ENCODE results near the gene IGFBP6.

The IGFBP6 gene

GRCh38 chr12:53059434-53060063 lies 37.9 kb upstream of the IGFBP6 start:
- POLR2A ChIA-PET, result no interaction called here
- CTCF ChIA-PET, result interaction anchor here (1.1 to 14.8 kb wide), 3 partner anchors 10 to 39 kb away, joined by 3 to 264 read pairs (median 3); partner anchors contain the start of gene TNS2
- DNase-seq (ENCODE audit: extremely low spot score), result no peak
- TF ChIP-seq CTCF (IDR thresholded peaks at IDR 0.05; ENCODE audit: control extremely low read depth, extremely low read depth, low read depth, missing control alignments), result no peak

- ChIA-PET CTCF (interaction anchor here (1.1 to 14.8 kb wide), 3 partner anchors 10 to 39 kb away, joined by 3 to 264 read pairs (median 3); partner anchors contain the start of gene TNS2), POLR2A (no interaction called here)
- no peak for DNase-seq (ENCODE audit: extremely low spot score)
- TF ChIP-seq CTCF (IDR thresholded peaks at IDR 0.05; ENCODE audit: control extremely low read depth, extremely low read depth, low read depth, missing control alignments), result no peak
These were observed 37.3 kb upstream of the IGFBP6 start for GRCh38 chr12:53060064-53060720.

- TF ChIP-seq CTCF (IDR thresholded peaks at IDR 0.05; ENCODE audit: control extremely low read depth, extremely low read depth, low read depth, missing control alignments), result no peak
- no peak for DNase-seq (ENCODE audit: extremely low spot score)
- ChIA-PET CTCF (interaction anchor here (13.7 to 14.8 kb wide), 2 partner anchors 11 to 38 kb away, joined by 264 to 294 read pairs; partner anchors contain the start of genes IGFBP6, SOAT2 and TNS2), POLR2A (no interaction called here)
These were observed 36.7 kb upstream of the IGFBP6 start for GRCh38 chr12:53060721-53061276.

- no peak for TF ChIP-seq CTCF (IDR thresholded peaks at IDR 0.05; ENCODE audit: control extremely low read depth, extremely low read depth, low read depth, missing control alignments)
- ChIA-PET CTCF (interaction anchor here (13.7 to 14.8 kb wide), 2 partner anchors 12 to 37 kb away, joined by 264 to 294 read pairs; partner anchors contain the start of genes IGFBP6, SOAT2 and TNS2), POLR2A (interaction anchor here (0.6 kb wide), 1 partner anchor 18 kb away, joined by 3 read pairs; the partner anchor contains the start of gene SPRYD3)
- no peak for DNase-seq (ENCODE audit: extremely low spot score)
These were observed 36.0 kb upstream of the IGFBP6 start for GRCh38 chr12:53061404-53062010.

- DNase-seq (ENCODE audit: extremely low spot score), result no peak
- CTCF ChIA-PET, result interaction anchor here (1.3 to 14.8 kb wide), 3 partner anchors 12 to 135 kb away, joined by 3 to 294 read pairs (median 264); partner anchors contain the start of genes IGFBP6, SOAT2 and TNS2
- no peak for TF ChIP-seq CTCF (IDR thresholded peaks at IDR 0.05; ENCODE audit: control extremely low read depth, extremely low read depth, low read depth, missing control alignments)
- POLR2A ChIA-PET, result no interaction called here
These were observed 35.2 kb upstream of the IGFBP6 start for GRCh38 chr12:53062011-53062961.
